Measurements from ENCODE around the gene CLRN1.

CLRN1 gene

GRCh38 chr3:150890295-150890694 is 82.2 kb downstream of the CLRN1 start:
- Histone ChIP-seq H3K27ac (ENCODE audit: low read length) (no peak overlapping the region), H3K9ac (ENCODE audit: low read depth, low read length) (no peak overlapping the region), H3K27me3 (ENCODE audit: insufficient read depth, low read length) (no peaks in the 10 kb centered on the region)

GRCh38 chr3:150889106-150889505 is 83.4 kb downstream of the CLRN1 start:
- no peaks in the 10 kb centered on the region for H3K27me3 ChIP-seq (ENCODE audit: insufficient read depth, low read length)
- H3K4me3 ChIP-seq (ENCODE audit: low read length), result no peak overlapping the region
- H3K9ac ChIP-seq (ENCODE audit: low read depth, low read length), result no peak overlapping the region
- H3K27ac ChIP-seq (ENCODE audit: low read length), result no peak overlapping the region
- no peaks in the 10 kb centered on the region for H3K4me1 ChIP-seq (ENCODE audit: insufficient read depth, low read length)
- H3K9me3 ChIP-seq (ENCODE audit: insufficient read depth, low read depth, low read length), result no peaks in the 10 kb centered on the region
- no peaks in the 10 kb centered on the region for H3K36me3 ChIP-seq (ENCODE audit: insufficient read depth, low read depth, low read length)

More at GRCh38 chr3:150890295-150890694, 82.2 kb downstream of the CLRN1 start:
- no peaks in the 10 kb centered on the region for H3K9me3 ChIP-seq (ENCODE audit: insufficient read depth, low read depth, low read length)
- no peaks in the 10 kb centered on the region for H3K4me1 ChIP-seq (ENCODE audit: insufficient read depth, low read length)
- H3K4me3 ChIP-seq (ENCODE audit: low read length), result no peak overlapping the region
- no peaks in the 10 kb centered on the region for H3K36me3 ChIP-seq (ENCODE audit: insufficient read depth, low read depth, low read length)

DNA sequence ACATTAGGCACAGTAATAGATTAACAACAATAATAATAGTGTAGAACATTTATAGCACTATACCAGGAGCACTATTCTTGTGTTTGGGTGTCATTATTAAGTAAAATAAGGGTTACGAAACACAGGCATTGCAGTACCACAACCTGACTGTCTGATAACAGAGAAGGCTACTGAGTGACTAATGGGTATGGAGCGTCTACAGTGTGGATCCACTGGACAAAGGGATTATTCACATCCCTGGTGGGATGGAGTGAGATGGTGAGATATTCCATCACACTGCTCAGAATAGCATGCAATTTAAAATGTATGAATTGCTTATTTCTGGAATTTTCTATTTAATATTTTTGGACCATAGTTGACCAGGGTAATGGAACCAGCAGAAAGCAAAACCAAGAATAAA is 85.5 kb downstream of the CLRN1 start:
- no peaks in the 10 kb centered on the region for H3K27me3 ChIP-seq (ENCODE audit: insufficient read depth, low read length)
- H3K4me3 ChIP-seq (ENCODE audit: low read length), result no peak overlapping the region

DNA sequence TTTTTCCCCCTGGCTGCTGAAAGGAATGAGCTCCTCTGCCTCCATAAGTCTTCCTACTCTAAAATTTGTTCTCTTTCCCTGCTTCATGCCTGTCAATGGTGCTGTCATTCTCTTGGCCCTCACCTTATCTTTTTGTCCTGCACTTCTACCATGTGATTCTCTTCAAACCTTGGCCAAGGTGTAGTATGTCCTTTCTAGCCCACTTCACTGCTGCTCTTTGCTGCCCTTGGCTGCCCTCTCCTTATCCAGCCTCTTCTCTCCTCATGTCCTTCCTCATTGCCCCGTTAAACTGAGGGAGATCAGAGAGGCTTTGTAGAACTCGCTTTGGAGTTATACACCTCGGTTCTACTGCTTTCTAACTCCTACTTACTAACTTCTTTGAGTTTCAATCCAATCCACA is 87.0 kb downstream of the CLRN1 start:
- H3K27me3 ChIP-seq (ENCODE audit: insufficient read depth, low read length), result no peaks in the 10 kb centered on the region
- no peaks in the 10 kb centered on the region for H3K9me3 ChIP-seq (ENCODE audit: insufficient read depth, low read depth, low read length)
- no peaks in the 10 kb centered on the region for H3K36me3 ChIP-seq (ENCODE audit: insufficient read depth, low read depth, low read length)
- no peak overlapping the region for H3K9ac ChIP-seq (ENCODE audit: low read depth, low read length)
- no peak overlapping the region for H3K27ac ChIP-seq (ENCODE audit: low read length)
- H3K4me3 ChIP-seq (ENCODE audit: low read length), result no peak overlapping the region
- H3K4me1 ChIP-seq (ENCODE audit: insufficient read depth, low read length), result no peaks in the 10 kb centered on the region

More for the DNA sequence above, 85.5 kb downstream of the CLRN1 start:
- H3K9ac ChIP-seq (ENCODE audit: low read depth, low read length), result no peak overlapping the region
- H3K9me3 ChIP-seq (ENCODE audit: insufficient read depth, low read depth, low read length), result no peaks in the 10 kb centered on the region
- no peaks in the 10 kb centered on the region for H3K36me3 ChIP-seq (ENCODE audit: insufficient read depth, low read depth, low read length)
- H3K27ac ChIP-seq (ENCODE audit: low read length), result no peak overlapping the region
- no peaks in the 10 kb centered on the region for H3K4me1 ChIP-seq (ENCODE audit: insufficient read depth, low read length)

DNA sequence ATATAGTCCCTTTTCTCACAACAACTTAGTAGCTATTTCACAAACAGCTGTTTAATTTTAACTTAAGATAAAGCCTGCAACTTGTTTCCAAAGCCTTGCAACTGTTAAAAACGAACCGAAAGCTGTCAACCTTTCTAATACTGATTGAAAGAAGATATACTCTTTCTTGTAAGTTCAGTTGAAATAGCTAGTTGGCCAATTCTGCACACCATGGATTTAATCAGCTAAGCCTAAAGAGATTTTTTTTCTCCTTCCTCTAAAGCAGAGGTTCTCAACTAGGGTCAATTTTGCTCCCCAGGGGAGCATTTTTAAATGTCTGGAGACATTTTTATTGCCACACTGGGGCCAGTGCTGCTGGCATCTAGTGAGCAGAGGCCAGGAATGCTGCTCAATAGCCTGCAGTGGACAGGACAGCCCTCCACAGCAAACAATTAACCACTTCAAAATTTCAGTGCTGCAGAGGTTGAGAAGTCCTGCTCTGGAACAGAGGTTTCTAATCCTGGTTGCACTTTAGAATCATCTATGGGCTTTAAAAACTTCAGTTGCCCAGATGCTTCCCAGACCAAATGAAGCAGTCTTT is 93.4 kb downstream of the CLRN1 start:
- Histone ChIP-seq H3K36me3 (ENCODE audit: insufficient read depth, low read depth, low read length) (no peaks in the 10 kb centered on the region), H3K4me3 (ENCODE audit: low read length) (no peak overlapping the region), H3K9me3 (ENCODE audit: insufficient read depth, low read depth, low read length) (no peaks in the 10 kb centered on the region), H3K9ac (ENCODE audit: low read depth, low read length) (no peak overlapping the region), H3K27ac (ENCODE audit: low read length) (no peak overlapping the region), H3K27me3 (ENCODE audit: insufficient read depth, low read length) (no peaks in the 10 kb centered on the region), H3K4me1 (ENCODE audit: insufficient read depth, low read length) (no peaks in the 10 kb centered on the region)

- Histone ChIP-seq H3K27ac (ENCODE audit: low read length) (no peak overlapping the region), H3K9me3 (ENCODE audit: insufficient read depth, low read depth, low read length) (no peaks in the 10 kb centered on the region), H3K27me3 (ENCODE audit: insufficient read depth, low read length) (no peaks in the 10 kb centered on the region), H3K9ac (ENCODE audit: low read depth, low read length) (no peak overlapping the region), H3K4me1 (ENCODE audit: insufficient read depth, low read length) (no peaks in the 10 kb centered on the region), H3K4me3 (ENCODE audit: low read length) (no peak overlapping the region), H3K36me3 (ENCODE audit: insufficient read depth, low read depth, low read length) (no peaks in the 10 kb centered on the region)
Measured at GRCh38 chr3:150878290-150878689, 94.2 kb downstream of the CLRN1 start.

DNA sequence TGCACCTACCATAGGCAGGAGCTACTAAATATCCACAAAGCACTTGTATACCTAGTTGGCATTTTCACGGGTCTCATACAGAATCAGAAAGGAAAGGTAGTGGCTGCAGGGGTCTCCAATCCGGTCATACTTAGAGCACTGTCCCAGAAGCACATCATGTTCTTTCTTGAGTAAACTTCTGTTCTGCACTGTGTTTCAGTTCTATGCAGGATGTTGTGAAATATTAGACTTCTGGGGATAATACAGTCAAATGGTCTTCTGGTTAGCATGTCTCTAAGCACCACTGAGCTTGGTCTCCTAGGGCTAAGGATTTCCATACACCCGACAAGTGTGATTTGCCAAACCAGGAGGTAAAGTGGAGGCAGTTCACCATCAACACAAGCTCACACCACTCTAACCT is 95.2 kb downstream of the CLRN1 start:
- Histone ChIP-seq H3K4me1 (ENCODE audit: insufficient read depth, low read length) (no peaks in the 10 kb centered on the region), H3K27ac (ENCODE audit: low read length) (no peak overlapping the region), H3K9me3 (ENCODE audit: insufficient read depth, low read depth, low read length) (no peaks in the 10 kb centered on the region), H3K27me3 (ENCODE audit: insufficient read depth, low read length) (no peaks in the 10 kb centered on the region), H3K36me3 (ENCODE audit: insufficient read depth, low read depth, low read length) (no peaks in the 10 kb centered on the region), H3K9ac (ENCODE audit: low read depth, low read length) (no peak overlapping the region), H3K4me3 (ENCODE audit: low read length) (no peak overlapping the region)

DNA sequence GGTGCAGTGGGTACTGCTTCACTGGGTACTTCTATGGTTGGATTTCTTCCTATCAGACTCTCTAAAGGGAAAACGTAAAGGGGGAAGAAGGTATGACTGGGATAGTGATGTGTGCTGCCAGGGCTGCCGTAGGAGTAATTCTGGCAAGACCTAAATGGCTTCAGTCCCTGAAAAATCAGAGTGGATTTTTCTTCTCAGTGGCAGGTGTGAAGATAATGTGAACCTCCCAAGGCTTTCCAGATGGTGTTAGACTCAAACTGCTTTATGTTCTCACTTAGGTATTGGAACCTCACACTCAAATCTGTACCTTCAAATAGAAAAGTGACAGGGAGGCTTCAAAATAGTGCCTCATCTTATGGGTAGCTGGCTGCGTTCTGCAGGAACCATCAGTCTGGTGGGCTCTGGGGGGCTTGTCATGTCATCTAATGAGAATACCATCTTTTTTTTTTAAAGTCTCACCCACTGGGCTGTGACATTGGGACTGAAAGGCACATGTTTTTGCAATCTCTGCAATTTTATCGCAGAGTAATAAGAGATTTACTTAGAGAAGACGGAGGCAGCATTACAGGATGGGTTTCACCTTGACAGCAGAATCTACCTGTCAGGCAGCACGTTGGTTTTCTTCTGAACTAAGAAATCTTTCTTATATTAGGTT is 95.8 kb downstream of the CLRN1 start:
- Histone ChIP-seq H3K27me3 (ENCODE audit: insufficient read depth, low read length) (no peaks in the 10 kb centered on the region), H3K27ac (ENCODE audit: low read length) (no peak overlapping the region), H3K9me3 (ENCODE audit: insufficient read depth, low read depth, low read length) (no peaks in the 10 kb centered on the region), H3K9ac (ENCODE audit: low read depth, low read length) (no peak overlapping the region), H3K4me1 (ENCODE audit: insufficient read depth, low read length) (no peaks in the 10 kb centered on the region), H3K36me3 (ENCODE audit: insufficient read depth, low read depth, low read length) (no peaks in the 10 kb centered on the region), H3K4me3 (ENCODE audit: low read length) (no peak overlapping the region)

All from iPS-20b (cell line).